ENCODE data around the gene MSL1.

MSL1 gene

DNA sequence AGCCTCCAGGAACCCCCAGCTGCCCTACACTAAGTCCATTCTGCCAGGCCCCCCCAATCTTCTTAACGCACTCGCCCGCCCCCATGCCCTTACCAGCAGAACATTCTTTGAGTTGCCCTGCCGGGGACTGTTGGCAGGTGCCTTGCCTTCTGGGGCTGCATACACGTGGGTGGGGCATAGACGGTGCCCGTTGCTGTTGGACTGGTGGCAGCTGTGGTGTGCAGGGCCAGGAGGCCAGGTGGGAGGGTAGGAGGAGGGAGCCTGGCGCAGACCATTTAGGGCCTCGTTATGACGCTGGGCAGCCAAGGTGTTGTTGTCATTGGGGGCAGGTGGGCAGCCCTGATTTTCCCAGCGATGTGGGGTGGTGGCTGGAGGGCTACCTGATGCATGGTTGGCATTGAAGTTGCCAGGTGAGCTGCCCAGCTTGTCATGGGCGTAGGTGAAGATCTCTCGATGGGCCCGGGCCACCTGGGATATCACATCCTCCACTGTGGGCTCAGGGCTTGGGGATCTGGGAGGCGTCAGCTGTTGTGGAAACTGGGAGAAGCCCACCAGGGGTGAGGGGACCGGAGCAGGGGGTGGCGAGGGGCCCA lies 26.3 kb upstream of the MSL1 start:
- Histone ChIP-seq H3K27ac (ENCODE audit: low read depth, low read length) (no peak overlapping the region), H3K9ac (ENCODE audit: low read length) (no peak overlapping the region)

DNA sequence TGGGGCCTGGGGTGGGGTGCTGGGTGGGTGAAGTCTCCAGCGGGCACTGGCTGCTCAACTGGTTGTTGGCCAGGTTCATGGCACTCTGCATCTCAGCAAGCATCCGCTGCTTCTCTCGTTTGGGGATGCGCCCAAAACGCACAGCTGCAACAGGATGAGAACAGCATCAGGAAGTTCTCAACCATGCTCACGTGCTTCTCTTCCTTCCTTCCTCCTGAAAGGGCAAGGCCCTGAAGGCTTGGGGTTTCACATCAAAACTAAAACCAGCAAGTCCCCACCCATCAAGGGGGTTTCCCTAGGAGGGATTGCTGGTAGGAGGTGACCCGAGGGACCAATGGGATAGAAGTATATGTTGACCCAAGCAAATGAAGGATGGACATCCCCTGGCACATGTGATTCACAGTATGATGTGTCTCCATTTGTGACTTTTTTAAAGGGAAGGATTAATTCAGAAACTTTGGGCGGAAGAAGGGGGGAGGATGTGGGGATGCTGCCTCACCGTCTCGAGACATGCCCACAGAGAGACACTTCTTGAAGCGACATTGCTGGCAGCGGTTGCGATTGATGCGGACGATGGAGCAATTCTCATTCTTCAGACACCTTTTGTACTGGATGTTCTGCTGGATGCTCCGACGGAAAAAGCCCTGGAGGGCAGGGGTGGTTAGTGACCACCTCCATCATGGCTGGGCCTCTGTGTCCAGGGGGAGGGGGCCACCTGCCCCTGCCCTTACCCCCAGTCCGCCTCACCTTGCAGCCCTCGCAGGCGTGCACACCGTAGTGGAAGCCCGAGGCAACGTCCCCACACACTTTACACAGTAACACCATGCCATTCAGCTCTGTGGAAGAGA lies 25.6 kb upstream of the MSL1 start:
- Histone ChIP-seq H3K9ac (ENCODE audit: low read length) (no peak overlapping the region), H3K27ac (ENCODE audit: low read depth, low read length) (no peak overlapping the region), H3F3A (ENCODE audit: insufficient read depth) (no peaks in the 10 kb centered on the region), H3K9me2 (replicated peaks; ENCODE audit: insufficient read depth, low read length) (no peaks in the 10 kb centered on the region), H2AFZ (ENCODE audit: low read depth, low read length, severe bottlenecking) (no peak overlapping the region), H3K4me3 (ENCODE audit: insufficient read depth, low read length, poor library complexity, severe bottlenecking) (no peak overlapping the region), H3K4me2 (ENCODE audit: low read depth, low read length, poor library complexity, severe bottlenecking) (no peak overlapping the region), H3K27me3 (ENCODE audit: low read length) (no peaks in the 10 kb centered on the region), H3K36me3 (ENCODE audit: low read length) (no peaks in the 10 kb centered on the region), H3K9me3 (ENCODE audit: insufficient read depth, low read length) (no peaks in the 10 kb centered on the region), H4K20me1 (ENCODE audit: low read depth, low read length) (no peaks in the 10 kb centered on the region), H3K79me2 (ENCODE audit: insufficient read depth, low read length) (no peaks in the 10 kb centered on the region)
- TF ChIP-seq, protein P1, sequence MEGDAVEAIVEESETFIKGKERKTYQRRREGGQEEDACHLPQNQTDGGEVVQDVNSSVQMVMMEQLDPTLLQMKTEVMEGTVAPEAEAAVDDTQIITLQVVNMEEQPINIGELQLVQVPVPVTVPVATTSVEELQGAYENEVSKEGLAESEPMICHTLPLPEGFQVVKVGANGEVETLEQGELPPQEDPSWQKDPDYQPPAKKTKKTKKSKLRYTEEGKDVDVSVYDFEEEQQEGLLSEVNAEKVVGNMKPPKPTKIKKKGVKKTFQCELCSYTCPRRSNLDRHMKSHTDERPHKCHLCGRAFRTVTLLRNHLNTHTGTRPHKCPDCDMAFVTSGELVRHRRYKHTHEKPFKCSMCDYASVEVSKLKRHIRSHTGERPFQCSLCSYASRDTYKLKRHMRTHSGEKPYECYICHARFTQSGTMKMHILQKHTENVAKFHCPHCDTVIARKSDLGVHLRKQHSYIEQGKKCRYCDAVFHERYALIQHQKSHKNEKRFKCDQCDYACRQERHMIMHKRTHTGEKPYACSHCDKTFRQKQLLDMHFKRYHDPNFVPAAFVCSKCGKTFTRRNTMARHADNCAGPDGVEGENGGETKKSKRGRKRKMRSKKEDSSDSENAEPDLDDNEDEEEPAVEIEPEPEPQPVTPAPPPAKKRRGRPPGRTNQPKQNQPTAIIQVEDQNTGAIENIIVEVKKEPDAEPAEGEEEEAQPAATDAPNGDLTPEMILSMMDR (IDR thresholded peaks at IDR 0.05; ENCODE audit: insufficient read depth, low read length, poor library complexity, severe bottlenecking), result no peak
- TF ChIP-seq EZH2phosphoT487 (conservative IDR thresholded peaks at IDR 0.05; ENCODE audit: low read length), result no peak

More for the DNA sequence above, 26.3 kb upstream of the MSL1 start:
- H3F3A ChIP-seq (ENCODE audit: insufficient read depth), result no peaks in the 10 kb centered on the region
- no peak overlapping the region for H3K4me3 ChIP-seq (ENCODE audit: insufficient read depth, low read length, poor library complexity, severe bottlenecking)
- no peak overlapping the region for H2AFZ ChIP-seq (ENCODE audit: low read depth, low read length, severe bottlenecking)
- H3K79me2 ChIP-seq (ENCODE audit: insufficient read depth, low read length), result no peaks in the 10 kb centered on the region
- no peaks in the 10 kb centered on the region for H3K9me2 ChIP-seq (replicated peaks; ENCODE audit: insufficient read depth, low read length)
- TF ChIP-seq, protein P1 (IDR thresholded peaks at IDR 0.05; ENCODE audit: insufficient read depth, low read length, poor library complexity, severe bottlenecking), result no peak
- no peak for TF ChIP-seq EZH2phosphoT487 (conservative IDR thresholded peaks at IDR 0.05; ENCODE audit: low read length)
- no peaks in the 10 kb centered on the region for H3K27me3 ChIP-seq (ENCODE audit: low read length)
- H3K36me3 ChIP-seq (ENCODE audit: low read length), result no peaks in the 10 kb centered on the region
- no peaks in the 10 kb centered on the region for H3K9me3 ChIP-seq (ENCODE audit: insufficient read depth, low read length)
- no peak overlapping the region for H3K4me2 ChIP-seq (ENCODE audit: low read depth, low read length, poor library complexity, severe bottlenecking)
- H4K20me1 ChIP-seq (ENCODE audit: low read depth, low read length), result no peaks in the 10 kb centered on the region

DNA sequence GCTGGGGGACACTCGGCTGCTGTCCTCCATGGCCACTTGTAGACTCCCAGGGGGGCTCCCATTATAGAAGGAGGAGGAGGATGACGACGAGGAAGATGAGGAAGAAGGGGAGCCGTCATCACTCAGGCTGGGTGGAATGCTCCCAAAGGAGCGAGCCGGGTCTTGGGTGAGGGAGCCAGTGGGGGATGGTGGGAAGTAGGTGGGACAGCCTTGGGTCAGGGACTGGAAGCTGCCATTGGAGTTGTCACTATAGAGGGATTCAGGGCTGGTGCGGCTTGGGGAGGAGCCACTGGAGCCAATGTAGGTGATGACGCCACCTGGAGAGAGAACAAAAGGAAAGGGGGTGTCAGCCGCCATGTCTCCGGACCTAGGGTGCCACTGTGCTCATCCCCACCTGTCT lies 24.7 kb upstream of the MSL1 start:
- no peaks in the 10 kb centered on the region for H3K9me2 ChIP-seq (replicated peaks; ENCODE audit: insufficient read depth, low read length)
- H3K4me3 ChIP-seq (ENCODE audit: insufficient read depth, low read length, poor library complexity, severe bottlenecking), result no peak overlapping the region
- no peak overlapping the region for H2AFZ ChIP-seq (ENCODE audit: low read depth, low read length, severe bottlenecking)
- no peaks in the 10 kb centered on the region for H3K27me3 ChIP-seq (ENCODE audit: low read length)
- H3K27ac ChIP-seq (ENCODE audit: low read depth, low read length), result no peak overlapping the region
- TF ChIP-seq, protein P1 (IDR thresholded peaks at IDR 0.05; ENCODE audit: insufficient read depth, low read length, poor library complexity, severe bottlenecking), result no peak
- TF ChIP-seq EZH2phosphoT487 (conservative IDR thresholded peaks at IDR 0.05; ENCODE audit: low read length), result no peak
- no peaks in the 10 kb centered on the region for H3K79me2 ChIP-seq (ENCODE audit: insufficient read depth, low read length)
- H3K36me3 ChIP-seq (ENCODE audit: low read length), result no peaks in the 10 kb centered on the region
- no peak overlapping the region for H3K4me2 ChIP-seq (ENCODE audit: low read depth, low read length, poor library complexity, severe bottlenecking)
- H4K20me1 ChIP-seq (ENCODE audit: low read depth, low read length), result no peaks in the 10 kb centered on the region
- no peaks in the 10 kb centered on the region for H3F3A ChIP-seq (ENCODE audit: insufficient read depth)
- no peak overlapping the region for H3K9ac ChIP-seq (ENCODE audit: low read length)
- no peaks in the 10 kb centered on the region for H3K9me3 ChIP-seq (ENCODE audit: insufficient read depth, low read length)

Data from SU-DHL-6 (cell line).